K562 (cell line): Measurements from ENCODE around the gene OR11A1. TPM values are rescaled to one million over a fixed set of nuclear protein-coding genes. Genes with fewer than 3 reads are reported as not detected.

Experiments
- ARID1B ChIP-seq: fragments of 450-650 bp; IDR thresholded peaks from 2 replicates; pipeline ENCODE4 v1.6.1; 2016; ENCODE audit warnings: antibody characterized with exemption, mild to moderate bottlenecking, inconsistent platforms
- BHLHE40 ChIP-seq: IDR thresholded peaks from 2 replicates; pipeline ENCODE4 v1.6.1; 2011; ENCODE audit warnings: low read length, improper control_type of control experiment
- BRF1 ChIP-seq: IDR thresholded peaks from 3 replicates; pipeline ENCODE4 v1.6.1; 2011; ENCODE audit warnings: borderline replicate concordance, mild to moderate bottlenecking; ENCODE audit not compliant: insufficient read length; ENCODE audit errors: extremely low read depth
- CCAR2 ChIP-seq: fragments of 200-400 bp; formaldehyde crosslinking; IDR thresholded peaks from 2 replicates; pipeline ENCODE4 v1.6.1; 2017; ENCODE audit warnings: mild to moderate bottlenecking, low read depth, low read length
- CEBPG ChIP-seq, 3 experiments: fragments of 200-800 bp in 1 of 3; sonication (Bioruptor generic) in 1 of 3; sonication (generic) in 1 of 3; formaldehyde crosslinking in 1 of 3; IDR thresholded peaks in 2 of 3; conservative IDR thresholded peaks in 1 of 3; 2 replicates each; pipeline versions ENCODE4 v1.6.1 to v1.8.0; 2016 to 2022; ENCODE audit warnings: missing compliant biosample characterization in 2 of 3, missing genetic modification characterization in 2 of 3, mild to moderate bottlenecking in 1 of 3, missing genetic modification reagents in 1 of 3
- CREB1 ChIP-seq, 2 experiments: sonication (generic) in 1 of 2; formaldehyde crosslinking in 1 of 2; IDR thresholded peaks; 2 replicates each; pipeline versions ENCODE4 v1.6.1 to v1.8.0; 2012 to 2022; ENCODE audit warnings: inconsistent platforms in 1 of 2, mild to moderate bottlenecking in 1 of 2, missing genetic modification reagents in 1 of 2, moderate library complexity in 1 of 2
- DDX20 ChIP-seq: fragments of 450-650 bp; IDR thresholded peaks from 2 replicates; pipeline ENCODE4 v1.6.1; 2016; ENCODE audit warnings: missing genetic modification characterization, low read depth, mild to moderate bottlenecking, missing compliant biosample characterization, moderate library complexity
- HIVEP1 ChIP-seq: fragments of 250-450 bp; sonication (Bioruptor Pico); IDR thresholded peaks from 2 replicates; pipeline ENCODE4 v1.4.0; 2020; ENCODE audit warnings: mild to moderate bottlenecking
- LCOR ChIP-seq: sonication (generic); formaldehyde crosslinking; IDR thresholded peaks from 2 replicates; pipeline ENCODE4 v1.8.0; 2022; ENCODE audit warnings: mild to moderate bottlenecking, missing genetic modification reagents
- MEF2D ChIP-seq: conservative IDR thresholded peaks from 2 replicates; pipeline ENCODE4 v1.6.1; 2016; ENCODE audit warnings: low read depth, missing genetic modification characterization, missing compliant biosample characterization
- MTA1 ChIP-seq: fragments of 450-650 bp; IDR thresholded peaks from 2 replicates; pipeline ENCODE4 v1.6.1; 2017; ENCODE audit warnings: borderline replicate concordance
- NBN ChIP-seq: fragments of 450-650 bp; IDR thresholded peaks from 2 replicates; pipeline ENCODE4 v1.6.1; 2016; ENCODE audit warnings: low read depth, mild to moderate bottlenecking
- NCOA6 ChIP-seq: fragments of 450-650 bp; IDR thresholded peaks from 2 replicates; pipeline ENCODE4 v1.6.1; 2017; ENCODE audit warnings: mild to moderate bottlenecking
- NELFE ChIP-seq: IDR thresholded peaks from 2 replicates; pipeline ENCODE4 v1.6.1; 2011; ENCODE audit warnings: mild to moderate bottlenecking; ENCODE audit not compliant: insufficient read depth, insufficient read length
- NFE2L1 ChIP-seq: fragments of 450-650 bp; IDR thresholded peaks from 2 replicates; pipeline ENCODE4 v1.6.1; 2016; ENCODE audit warnings: missing genetic modification characterization, low read depth, mild to moderate bottlenecking, missing compliant biosample characterization, moderate library complexity, borderline replicate concordance
- NFXL1 ChIP-seq: fragments of 450-650 bp; formaldehyde crosslinking; IDR thresholded peaks from 2 replicates; pipeline ENCODE4 v1.4.0; 2021; ENCODE audit warnings: mild to moderate bottlenecking
- POLR2AphosphoS2 ChIP-seq: IDR thresholded peaks from 2 replicates; pipeline ENCODE4 v1.6.1; 2012; ENCODE audit warnings: low read length, improper control_type of control experiment
- PYGO2 ChIP-seq: fragments of 450-650 bp; IDR thresholded peaks from 2 replicates; pipeline ENCODE4 v1.6.1; 2016; ENCODE audit warnings: mild to moderate bottlenecking, missing genetic modification characterization, moderate library complexity, missing compliant biosample characterization
- RHOXF2B ChIP-seq: fragments of 250-450 bp; sonication (Bioruptor Pico); conservative IDR thresholded peaks from 2 replicates; pipeline ENCODE4 v1.5.1; 2021
- SMARCB1 ChIP-seq: IDR thresholded peaks from 2 replicates; pipeline ENCODE4 v1.6.1; 2011; ENCODE audit warnings: improper control_type of control experiment, low read depth; ENCODE audit not compliant: insufficient read length
- SMARCC2 ChIP-seq: fragments of 450-650 bp; IDR thresholded peaks from 2 replicates; pipeline ENCODE4 v1.6.1; 2017; ENCODE audit warnings: antibody characterized with exemption, moderate library complexity, mild to moderate bottlenecking, low read depth
- SRSF9 ChIP-seq: fragments of 200-400 bp; formaldehyde crosslinking; IDR thresholded peaks from 2 replicates; pipeline ENCODE4 v1.6.1; 2017; ENCODE audit warnings: low read depth, low read length, borderline replicate concordance
- TGIF2 ChIP-seq: sonication (generic); formaldehyde crosslinking; IDR thresholded peaks from 2 replicates; pipeline ENCODE4 v1.8.1; 2022; ENCODE audit warnings: mild to moderate bottlenecking, missing genetic modification reagents, moderate library complexity
- ZFP30 ChIP-seq: fragments of 250-450 bp; sonication (Bioruptor Pico); IDR thresholded peaks from 2 replicates; pipeline ENCODE4 v1.8.0; 2022; ENCODE audit warnings: moderate library complexity, mild to moderate bottlenecking, inconsistent platforms, borderline replicate concordance
- ZNF274 ChIP-seq: IDR thresholded peaks from 2 replicates; pipeline ENCODE4 v1.6.1; 2011; ENCODE audit warnings: low read depth, mild to moderate bottlenecking, low read length, moderate library complexity, borderline replicate concordance
- ZNF282 ChIP-seq: sonication (generic); formaldehyde crosslinking; IDR thresholded peaks from 2 replicates; pipeline ENCODE4 v1.8.1; 2023; ENCODE audit warnings: missing genetic modification reagents
- ZNF436 ChIP-seq: fragments of 250-450, 450-650 bp; sonication (Bioruptor Pico); formaldehyde crosslinking; IDR thresholded peaks from 2 replicates; pipeline ENCODE4 v1.7.0; 2020; ENCODE audit warnings: mild to moderate bottlenecking
- ZNF696 ChIP-seq: fragments of 250-450 bp; sonication (Bioruptor Pico); conservative IDR thresholded peaks from 2 replicates; pipeline ENCODE4 v1.4.0; 2020; ENCODE audit warnings: mild to moderate bottlenecking, moderate library complexity
- ZNF79 ChIP-seq: fragments of 250-450 bp; sonication (Bioruptor Pico); IDR thresholded peaks from 2 replicates; pipeline ENCODE4 v1.4.0; 2020; ENCODE audit warnings: low read depth, mild to moderate bottlenecking, moderate library complexity
- ZNF830 ChIP-seq: fragments of 250-450 bp; sonication (Bioruptor Pico); IDR thresholded peaks from 2 replicates; pipeline ENCODE4 v1.5.0; 2021; ENCODE audit warnings: mild to moderate bottlenecking
- polyA plus RNA-seq, 8 experiments: library from polyadenylated mRNA; depleted of rRNA in 4 of 8; stranded (reverse) in 5 of 8; unstranded in 3 of 8; fragments of >200 nt; fragmentation: Nextera tagmentation in 2 of 8; fragmentation: Illumina TruSeq in 1 of 8; extraction: Ambion mirVana in 2 of 8; extraction: Trizol in 1 of 8; gene quantifications; 2 replicates each; pipeline versions ENCODE4 v1.2.1 to v1.2.3, GENCODE V29; 2011 to 2014; ENCODE audit warnings: inconsistent platforms in 1 of 8, missing spikeins in 1 of 8
- total RNA-seq, 7 experiments: library from RNA; depleted of rRNA in 6 of 7; stranded (reverse); fragments of >200 nt in 6 of 7; fragmentation: Illumina TruSeq in 2 of 7; extraction: Trizol in 2 of 7; gene quantifications; 2 replicates each; pipeline versions ENCODE4 v1.2.1 to v1.2.3, GENCODE V29; 2011 to 2021; ENCODE audit warnings: low replicate concordance in 1 of 7
- TF ChIP-seq, protein P1 (sequence below): sonication (generic); formaldehyde crosslinking; IDR thresholded peaks from 2 replicates; pipeline ENCODE4 v1.5.0; 2020; ENCODE audit warnings: missing genetic modification reagents

Gene OR11A1
- total and polyA plus RNA-seq, 9 of the 15 experiments (the other 6 are each of a cell fraction or from before 2014, with no cell fraction given) = not detected

DNA sequence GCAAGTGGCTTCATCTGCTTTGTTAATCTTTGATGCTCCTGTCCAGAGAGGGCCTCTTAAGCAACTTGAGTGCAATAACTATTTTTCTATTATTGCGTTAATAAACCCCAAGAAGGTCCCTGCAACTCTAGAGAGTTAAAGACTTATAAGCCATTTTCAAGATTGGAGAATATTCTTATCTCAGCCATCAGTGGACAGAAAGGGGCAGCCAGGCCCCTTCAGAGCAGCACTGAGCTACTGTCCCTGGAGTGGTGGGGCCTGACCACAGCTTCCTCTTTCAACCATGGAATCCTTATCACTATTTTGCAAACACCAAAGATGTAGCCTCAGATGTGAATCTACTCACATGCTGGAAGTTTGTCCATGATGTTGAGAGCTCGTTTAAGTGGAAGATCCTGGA lies 33.7 kb upstream of the OR11A1 start (continued):
- no peak for TF ChIP-seq BRF1
- no peak for TF ChIP-seq ZNF79 (CRISPR knock-in tag)
- TF ChIP-seq ZFP30 (CRISPR knock-in tag) = no peak
- TF ChIP-seq, protein P1, sequence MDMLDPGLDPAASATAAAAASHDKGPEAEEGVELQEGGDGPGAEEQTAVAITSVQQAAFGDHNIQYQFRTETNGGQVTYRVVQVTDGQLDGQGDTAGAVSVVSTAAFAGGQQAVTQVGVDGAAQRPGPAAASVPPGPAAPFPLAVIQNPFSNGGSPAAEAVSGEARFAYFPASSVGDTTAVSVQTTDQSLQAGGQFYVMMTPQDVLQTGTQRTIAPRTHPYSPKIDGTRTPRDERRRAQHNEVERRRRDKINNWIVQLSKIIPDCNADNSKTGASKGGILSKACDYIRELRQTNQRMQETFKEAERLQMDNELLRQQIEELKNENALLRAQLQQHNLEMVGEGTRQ (CRISPR knock-in tag) = no peak
- no peak for TF ChIP-seq SRSF9
- TF ChIP-seq SMARCB1 = no peak
- TF ChIP-seq ZNF282 (CRISPR knock-in tag) = no peak
- TF ChIP-seq ZNF274 = no peak
- peak; percentile 90 for TF ChIP-seq BHLHE40
- TF ChIP-seq HIVEP1 = no peak
- no peak for TF ChIP-seq POLR2AphosphoS2
- no peak for TF ChIP-seq TGIF2
- TF ChIP-seq ZNF696 (CRISPR knock-in tag) = no peak
- TF ChIP-seq ZNF436 = no peak
- peak; percentile 66; the same call in 1 of the 2 replicates for TF ChIP-seq LCOR
- TF ChIP-seq MEF2D = no peak
- TF ChIP-seq ARID1B = peak; percentile 85
- TF ChIP-seq DDX20 (tag) = peak; percentile 36; the same call in 1 of the 2 replicates
- TF ChIP-seq CREB1 (IDR thresholded peaks at IDR 0.05) = no peak
- TF ChIP-seq CREB1 (CRISPR knock-in tag; IDR thresholded peaks at IDR 0.05) = no peak
- TF ChIP-seq ZNF830 (CRISPR knock-in tag) = no peak
- TF ChIP-seq NELFE = no peak
- 0 out of 2 replicates have a peak, but pooled peaks have one; percentile 0 for TF ChIP-seq RHOXF2B (CRISPR knock-in tag)
- no peak for TF ChIP-seq CEBPG (CRISPR knock-in tag; IDR thresholded peaks at IDR 0.05)
- peak in 1 of 2 experiments; percentile 65; a peak in 1 of 4 replicates for TF ChIP-seq CEBPG (tag; conservative IDR thresholded peaks at IDR 0.05 in 1 of 2, IDR thresholded peaks at IDR 0.05 in 1 of 2)
- peak; percentile 63; the same call in 1 of the 2 replicates for TF ChIP-seq MTA1
- no peak for TF ChIP-seq NFE2L1 (tag)
- no peak for TF ChIP-seq NCOA6
- no peak for TF ChIP-seq PYGO2 (tag)
- TF ChIP-seq NBN = no peak; the same call in 1 of the 2 replicates
- no peak for TF ChIP-seq NFXL1
- no peak; the same call in 1 of the 2 replicates for TF ChIP-seq SMARCC2
- TF ChIP-seq CCAR2 = no peak
